Transverse colon (tissue), 4 donors: Measurements from ENCODE around the gene ARSG. TPM values are rescaled to one million over a fixed set of nuclear protein-coding genes. Genes with fewer than 3 reads are reported as not detected.
"Not testable (repeated sequence)": the region's sequence is repeated elsewhere in the genome, so short reads cannot be mapped to it uniquely, and the experiment has no call there.

ENCODE experiments used
- DNase-seq: peaks from one replicate; pipeline ENCODE4 v3.0.0-alpha.2; 2019
- H3K27ac ChIP-seq, 4 donors: fragments of 200-600 bp; sonication (generic); 2 replicates each; pipeline ENCODE4 v1.5.1; 2016 to 2018; ENCODE audit warnings: inconsistent platforms in 4 of 4
- H3K27me3 ChIP-seq: fragments of 200-600 bp; sonication (generic); 2 replicates; pipeline ENCODE4 v1.5.1; 2017; ENCODE audit warnings: inconsistent platforms
- H3K36me3 ChIP-seq, 4 donors: fragments of 200-600 bp; sonication (generic); 2 replicates each; pipeline ENCODE4 v1.5.1; 2017 to 2019; ENCODE audit warnings: inconsistent platforms in 4 of 4
- H3K4me1 ChIP-seq, 4 donors: fragments of 200-600 bp; sonication (generic); 2 replicates each; pipeline ENCODE4 v1.5.1; 2017 to 2020; ENCODE audit warnings: inconsistent platforms in 4 of 4
- H3K4me3 ChIP-seq, 4 donors: fragments of 200-600 bp; sonication (generic); 1 replicate in 1 of 4; 2 replicates in 3 of 4; pipeline versions ENCODE4 v1.5.1 to v1.6.1; 2017 to 2019; ENCODE audit warnings: inconsistent platforms in 4 of 4
- H3K9me3 ChIP-seq, 2 donors: fragments of 200-600 bp; sonication (generic); 2 replicates each; pipeline ENCODE4 v1.5.1; 2017 to 2019; ENCODE audit warnings: inconsistent platforms in 2 of 2
- CTCF ChIP-seq, 5 experiments: fragments of 200-600 bp in 3 of 5; fragments of 450-650 bp in 2 of 5; sonication (generic) in 3 of 5; IDR thresholded peaks; 1 replicate in 2 of 5; 2 replicates in 3 of 5; pipeline ENCODE4 v1.5.1; 2016 to 2017; ENCODE audit warnings: antibody characterized with exemption in 5 of 5, inconsistent platforms in 3 of 5, mild to moderate bottlenecking in 2 of 5, moderate library complexity in 1 of 5
- EP300 ChIP-seq: sonication (generic); formaldehyde crosslinking; IDR thresholded peaks from one replicate; pipeline ENCODE4 v1.6.1; 2017; ENCODE audit warnings: antibody characterized with exemption, low read depth
- POLR2A ChIP-seq: fragments of 450-650 bp; IDR thresholded peaks from one replicate; pipeline ENCODE4 v1.6.1; 2016; ENCODE audit warnings: antibody characterized with exemption, mild to moderate bottlenecking, moderate library complexity
- POLR2AphosphoS5 ChIP-seq, 3 donors: sonication (generic); formaldehyde crosslinking; IDR thresholded peaks; one replicate each; pipeline ENCODE4 v1.6.1; 2016; ENCODE audit warnings: antibody characterized with exemption in 3 of 3
- WGBS, 2 donors: methylation state at CpG; one replicate each; pipeline ENCODE4 v1.1.5; 2018; ENCODE audit warnings: low coverage in 1 of 2; 5-methylcytosine and 5-hydroxymethylcytosine counted together
- in situ Hi-C, 4 donors: fragments of 200-750 bp; cut with MboI; loops; one replicate each; pipeline versions ENCODE4 v1.15.0 to v1.15.1; 2017; ENCODE audit warnings: low sequenced_read_pairs in 3 of 4, low pct_ligation_motif_present in 1 of 4, low pct_unique_long_range_greater_than_20kb in 1 of 4
- intact Hi-C: fragments of 100-400 bp; cut with DNase I; formaldehyde crosslinking; loops from one replicate; pipeline ENCODE4 v1.15.1; 2023; ENCODE audit warnings: low total_unique reads
- total RNA-seq, 4 donors: library from RNA; depleted of rRNA; stranded (reverse); fragments of >200 nt; gene quantifications; one replicate each; pipeline ENCODE4 v1.1.0, GENCODE V29; 2016

The ARSG gene
- total RNA-seq, 4 donors from 2014 or later: 0.41 to 4.4 (median 1.6) TPM; not detected in 1

- Histone ChIP-seq H3K4me1 (peaks cover 0 to 7% (median 0%) of the 10 kb centered on the region in 4 donors), H3K4me3 (no peak overlapping the region), H3K27me3 (no peaks in the 10 kb centered on the region), H3K36me3 (no peaks in the 10 kb centered on the region), H3K27ac (no peak overlapping the region), H3K9me3 (no peaks in the 10 kb centered on the region)
- no peak for TF ChIP-seq EP300
- no peak for TF ChIP-seq CTCF (IDR thresholded peaks at IDR 0.05)
- TF ChIP-seq POLR2AphosphoS5 (IDR thresholded peaks at IDR 0.05): no peak
- TF ChIP-seq POLR2A: no peak
- in situ Hi-C loops (no loop called here), intact Hi-C loops (no loop called here)
- peak; percentile 25 for DNase-seq
- 34 to 54% methylated on average over 4 to 19 of the region's 19 CpGs for WGBS, 2 donors
These were observed 108.5 kb downstream of the ARSG start for GRCh38 chr17:68399638-68400403.

- TF ChIP-seq CTCF (IDR thresholded peaks at IDR 0.05) (no peak), POLR2AphosphoS5 (IDR thresholded peaks at IDR 0.05) (no peak), POLR2A (no peak), EP300 (no peak)
- in situ Hi-C loops (no loop called here), intact Hi-C loops (no loop called here)
- Histone ChIP-seq H3K36me3 (no peaks in the 10 kb centered on the region), H3K27me3 (no peaks in the 10 kb centered on the region), H3K4me1 (peaks cover 0 to 7% (median 0%) of the 10 kb centered on the region in 4 donors), H3K9me3 (no peaks in the 10 kb centered on the region), H3K4me3 (no peak overlapping the region), H3K27ac (no peak overlapping the region)
- no peak for DNase-seq
- 81 to 100% methylated on average over 1 to 4 of the region's 4 CpGs for WGBS, 2 donors
These were observed 109.1 kb downstream of the ARSG start for GRCh38 chr17:68400404-68400735.

GRCh38 chr17:68401288-68401687, 110.0 kb downstream of the ARSG start:
- intact Hi-C loops (no loop called here), in situ Hi-C loops (no loop called here)
- Histone ChIP-seq H3K27ac (no peak overlapping the region), H3K4me3 (no peak overlapping the region), H3K36me3 (no peaks in the 10 kb centered on the region), H3K27me3 (no peaks in the 10 kb centered on the region), H3K4me1 (peaks cover 0 to 7% (median 0%) of the 10 kb centered on the region in 4 donors), H3K9me3 (no peaks in the 10 kb centered on the region)
- WGBS, 2 donors: 90 to 100% methylated on average over 1 to 7 of the region's 7 CpGs
- TF ChIP-seq POLR2A: no peak
- no peak for TF ChIP-seq EP300
- TF ChIP-seq POLR2AphosphoS5 (IDR thresholded peaks at IDR 0.05): no peak
- TF ChIP-seq CTCF (IDR thresholded peaks at IDR 0.05): no peak
- no peak for DNase-seq

- H3K27me3 ChIP-seq: no peaks in the 10 kb centered on the region
- in situ Hi-C loops: no loop called here
- WGBS, 2 donors: 89 to 90% methylated on average over 1 of the region's 1 CpG
- peaks cover 0 to 7% (median 0%) of the 10 kb centered on the region in 4 donors for H3K4me1 ChIP-seq
- no peaks in the 10 kb centered on the region for H3K9me3 ChIP-seq
- intact Hi-C loops: no loop called here
- no peak for DNase-seq
- H3K36me3 ChIP-seq: no peaks in the 10 kb centered on the region
- TF ChIP-seq CTCF (IDR thresholded peaks at IDR 0.05) (no peak), POLR2A (no peak), EP300 (no peak), POLR2AphosphoS5 (IDR thresholded peaks at IDR 0.05) (no peak)
- H3K4me3 ChIP-seq: no peak overlapping the region
- H3K27ac ChIP-seq: no peak overlapping the region
These were observed 111.8 kb downstream of the ARSG start for GRCh38 chr17:68403122-68403521.

GRCh38 chr17:68403837-68404236, 112.5 kb downstream of the ARSG start:
- intact Hi-C loops, H3K9me3 ChIP-seq, H3K4me3 ChIP-seq, H3K36me3 ChIP-seq, in situ Hi-C loops, H3K27me3 ChIP-seq, H3K4me1 ChIP-seq, DNase-seq, H3K27ac ChIP-seq: not testable (repeated sequence)
- 88 to 90% methylated on average over 2 to 5 of the region's 5 CpGs for WGBS, 2 donors

- H3K4me1 ChIP-seq, H3K4me3 ChIP-seq, DNase-seq, H3K36me3 ChIP-seq, H3K27me3 ChIP-seq, in situ Hi-C loops, H3K27ac ChIP-seq, intact Hi-C loops, H3K9me3 ChIP-seq: not testable (repeated sequence)
- 81% methylated on average over 1 of the region's 1 CpG; no CpG with 5 or more reads in 1 of the 2 donors for WGBS, 2 donors
These were observed 116.4 kb downstream of the ARSG start for GRCh38 chr17:68407656-68408055.
